ENCODE measurements around the gene SEC24B. TPM values are rescaled to one million over a fixed set of nuclear protein-coding genes. Genes with fewer than 3 reads are reported as not detected.

SEC24B gene
- total and polyA plus RNA-seq, 12 donors = 8.4 to 49.3 (median 29.8) TPM

DNA sequence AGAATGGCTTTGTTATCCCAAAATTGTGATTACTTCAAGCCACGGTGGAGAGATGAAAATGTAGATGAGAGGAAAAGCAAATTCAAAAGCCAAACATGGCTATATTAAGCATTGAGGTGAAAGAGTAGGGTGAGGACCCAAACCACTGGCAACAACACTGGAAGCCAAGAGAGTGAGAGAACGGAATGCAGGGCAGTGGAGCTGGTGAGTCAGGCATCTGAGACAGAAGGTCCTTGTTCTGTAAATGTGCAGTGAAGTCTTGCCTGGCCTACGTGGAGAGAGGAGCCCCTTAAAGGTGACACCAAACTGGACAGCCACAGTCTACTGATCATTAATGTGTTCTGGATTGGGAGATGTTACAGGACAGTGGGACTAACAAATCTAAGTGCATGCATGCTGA is 22.8 kb upstream of the SEC24B start:
- intact Hi-C loops (cut with DNase I) = no loop called here
- 62 to 78% (median 66%) methylated on average over 3 of the region's 3 CpGs for WGBS, 4 donors
- H3K27ac ChIP-seq = no peak overlapping the region
- DNase-seq = no peak
- no peaks in the 10 kb centered on the region for H3K36me3 ChIP-seq (replicated peaks in 1 of 2)
- H3K9me3 ChIP-seq (replicated peaks in 1 of 3) = no peaks in the 10 kb centered on the region
- H3K4me3 ChIP-seq = no peak overlapping the region
- no peaks in the 10 kb centered on the region for H3K4me1 ChIP-seq (replicated peaks in 1 of 2)
- TF ChIP-seq, protein P1, sequence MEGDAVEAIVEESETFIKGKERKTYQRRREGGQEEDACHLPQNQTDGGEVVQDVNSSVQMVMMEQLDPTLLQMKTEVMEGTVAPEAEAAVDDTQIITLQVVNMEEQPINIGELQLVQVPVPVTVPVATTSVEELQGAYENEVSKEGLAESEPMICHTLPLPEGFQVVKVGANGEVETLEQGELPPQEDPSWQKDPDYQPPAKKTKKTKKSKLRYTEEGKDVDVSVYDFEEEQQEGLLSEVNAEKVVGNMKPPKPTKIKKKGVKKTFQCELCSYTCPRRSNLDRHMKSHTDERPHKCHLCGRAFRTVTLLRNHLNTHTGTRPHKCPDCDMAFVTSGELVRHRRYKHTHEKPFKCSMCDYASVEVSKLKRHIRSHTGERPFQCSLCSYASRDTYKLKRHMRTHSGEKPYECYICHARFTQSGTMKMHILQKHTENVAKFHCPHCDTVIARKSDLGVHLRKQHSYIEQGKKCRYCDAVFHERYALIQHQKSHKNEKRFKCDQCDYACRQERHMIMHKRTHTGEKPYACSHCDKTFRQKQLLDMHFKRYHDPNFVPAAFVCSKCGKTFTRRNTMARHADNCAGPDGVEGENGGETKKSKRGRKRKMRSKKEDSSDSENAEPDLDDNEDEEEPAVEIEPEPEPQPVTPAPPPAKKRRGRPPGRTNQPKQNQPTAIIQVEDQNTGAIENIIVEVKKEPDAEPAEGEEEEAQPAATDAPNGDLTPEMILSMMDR (IDR thresholded peaks at IDR 0.05) = no peak
- TF ChIP-seq POLR2A (IDR thresholded peaks at IDR 0.05) = no peak
- no peaks in the 10 kb centered on the region for H3K27me3 ChIP-seq

DNA sequence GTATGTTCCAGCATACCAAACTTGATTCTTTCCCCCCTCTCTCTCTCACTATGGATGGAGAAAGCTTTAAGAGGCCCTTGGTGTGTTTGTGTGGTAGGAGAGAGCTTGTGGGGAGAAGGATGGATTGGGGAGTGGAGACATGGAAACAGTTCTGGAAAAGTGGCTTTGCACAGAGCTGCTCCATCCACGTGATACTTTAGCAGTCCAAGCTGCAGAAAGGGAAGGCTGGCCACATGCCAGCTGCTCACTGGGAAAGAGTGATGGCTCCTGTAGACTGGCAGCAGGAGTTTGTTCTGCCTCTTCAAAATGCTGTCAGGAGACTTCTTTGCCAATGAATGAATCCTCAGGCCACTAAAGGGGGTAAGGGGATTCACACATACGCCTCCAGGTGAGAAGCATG is 21.7 kb upstream of the SEC24B start:
- 64 to 73% (median 67%) methylated on average over 2 of the region's 2 CpGs for whole genome bisulfite sequencing, 4 donors
- no peak overlapping the region for H3K27ac ChIP-seq
- no peak overlapping the region for H3K4me3 ChIP-seq
- H3K9me3 ChIP-seq (replicated peaks in 1 of 3) = no peaks in the 10 kb centered on the region
- no peaks in the 10 kb centered on the region for H3K36me3 ChIP-seq (replicated peaks in 1 of 2)
- no peaks in the 10 kb centered on the region for H3K27me3 ChIP-seq
- DNase-seq = peak in 3 of 7 donors; percentile 11 to 60 (median 29)
- no peaks in the 10 kb centered on the region for H3K4me1 ChIP-seq (replicated peaks in 1 of 2)
- intact Hi-C loops (cut with DNase I) = no loop called here
- TF ChIP-seq, protein P1 (IDR thresholded peaks at IDR 0.05) = no peak
- no peak for TF ChIP-seq POLR2A (IDR thresholded peaks at IDR 0.05)

DNA sequence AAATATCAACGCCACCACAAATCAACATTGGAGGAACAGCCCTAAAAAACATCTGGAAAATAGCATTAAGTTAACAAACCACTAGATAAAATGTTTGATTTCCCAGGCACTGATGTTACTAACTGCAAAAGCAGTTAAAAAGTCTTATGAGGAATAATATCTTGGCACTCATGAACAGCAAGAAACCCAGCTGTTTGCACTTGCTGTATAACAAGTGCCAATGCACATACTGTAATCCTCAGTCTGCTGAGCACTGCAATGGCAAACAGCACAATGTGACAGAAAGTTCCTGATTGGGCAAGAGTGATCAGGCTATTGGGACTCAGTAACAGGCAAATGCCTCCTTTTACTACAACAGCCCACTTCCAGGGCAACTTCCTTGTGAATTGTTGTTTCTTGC is 20.8 kb upstream of the SEC24B start:
- 59 to 93% (median 88%) methylated on average over 1 of the region's 1 CpG for WGBS, 4 donors
- no peak overlapping the region for H3K27ac ChIP-seq
- intact Hi-C loops (cut with DNase I) = no loop called here

DNA sequence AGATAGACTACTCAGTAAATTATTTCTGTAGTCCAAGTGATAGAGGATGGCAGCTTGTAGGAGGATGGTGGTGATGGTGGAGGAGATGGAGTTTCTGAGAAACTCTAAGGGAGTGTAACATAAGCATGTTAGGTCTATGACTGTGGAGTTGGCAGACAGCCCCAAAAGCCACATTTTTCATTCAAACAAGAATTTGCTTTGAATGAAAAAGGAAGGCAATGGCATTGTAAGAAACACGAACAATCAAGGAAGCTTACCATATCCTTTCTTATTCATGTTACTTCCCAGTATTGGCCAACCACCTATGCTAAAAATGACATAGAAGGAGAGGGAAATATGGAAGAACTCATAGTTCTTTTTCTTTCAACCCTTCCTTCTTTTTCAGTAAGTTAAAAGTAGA is 18.7 kb upstream of the SEC24B start:
- intact Hi-C loops (cut with DNase I) = no loop called here
- H3K4me3 ChIP-seq = no peak overlapping the region
- WGBS, 4 donors = 48 to 67% (median 60%) methylated on average over 1 of the region's 1 CpG

More for the DNA sequence above, 20.8 kb upstream of the SEC24B start:
- no peaks in the 10 kb centered on the region for H3K27me3 ChIP-seq
- TF ChIP-seq, protein P1 (IDR thresholded peaks at IDR 0.05) = no peak
- TF ChIP-seq POLR2A (IDR thresholded peaks at IDR 0.05) = no peak
- DNase-seq = no peak
- H3K9me3 ChIP-seq (replicated peaks in 1 of 3) = no peaks in the 10 kb centered on the region
- H3K4me1 ChIP-seq (replicated peaks in 1 of 2) = no peaks in the 10 kb centered on the region
- H3K4me3 ChIP-seq = no peak overlapping the region
- no peaks in the 10 kb centered on the region for H3K36me3 ChIP-seq (replicated peaks in 1 of 2)

More for the DNA sequence above, 18.7 kb upstream of the SEC24B start:
- H3K4me1 ChIP-seq (replicated peaks in 1 of 2) = no peaks in the 10 kb centered on the region
- no peaks in the 10 kb centered on the region for H3K36me3 ChIP-seq (replicated peaks in 1 of 2)
- TF ChIP-seq, protein P1 (IDR thresholded peaks at IDR 0.05) = no peak
- no peak for TF ChIP-seq POLR2A (IDR thresholded peaks at IDR 0.05)
- DNase-seq = no peak
- no peaks in the 10 kb centered on the region for H3K27me3 ChIP-seq
- no peaks in the 10 kb centered on the region for H3K9me3 ChIP-seq (replicated peaks in 1 of 3)
- no peak overlapping the region for H3K27ac ChIP-seq

Measured in adrenal gland (tissue), 12 donors.